GM13976 (cell line): ENCODE results near the gene RNF112.

Source experiments
- DNase-seq: peaks from one replicate; pipeline ENCODE4 v3.0.0; 2012; ENCODE audit warnings: low spot score
- CTCF ChIP-seq: IDR thresholded peaks from 2 replicates; pipeline ENCODE4 v1.5.1; 2012; ENCODE audit warnings: borderline replicate concordance, mild to moderate bottlenecking; ENCODE audit not compliant: insufficient read depth; ENCODE audit errors: extremely low read depth, missing control alignments, control extremely low read depth
- in situ Hi-C: fragments of 300-500 bp; cut with MboI; formaldehyde crosslinking; loops from one replicate; pipeline ENCODE4 v1.12.0; 2022; ENCODE audit warnings: low sequenced_read_pairs, mixed read lengths, inconsistent platforms; ENCODE audit not compliant: unreplicated experiment

Gene RNF112

DNA sequence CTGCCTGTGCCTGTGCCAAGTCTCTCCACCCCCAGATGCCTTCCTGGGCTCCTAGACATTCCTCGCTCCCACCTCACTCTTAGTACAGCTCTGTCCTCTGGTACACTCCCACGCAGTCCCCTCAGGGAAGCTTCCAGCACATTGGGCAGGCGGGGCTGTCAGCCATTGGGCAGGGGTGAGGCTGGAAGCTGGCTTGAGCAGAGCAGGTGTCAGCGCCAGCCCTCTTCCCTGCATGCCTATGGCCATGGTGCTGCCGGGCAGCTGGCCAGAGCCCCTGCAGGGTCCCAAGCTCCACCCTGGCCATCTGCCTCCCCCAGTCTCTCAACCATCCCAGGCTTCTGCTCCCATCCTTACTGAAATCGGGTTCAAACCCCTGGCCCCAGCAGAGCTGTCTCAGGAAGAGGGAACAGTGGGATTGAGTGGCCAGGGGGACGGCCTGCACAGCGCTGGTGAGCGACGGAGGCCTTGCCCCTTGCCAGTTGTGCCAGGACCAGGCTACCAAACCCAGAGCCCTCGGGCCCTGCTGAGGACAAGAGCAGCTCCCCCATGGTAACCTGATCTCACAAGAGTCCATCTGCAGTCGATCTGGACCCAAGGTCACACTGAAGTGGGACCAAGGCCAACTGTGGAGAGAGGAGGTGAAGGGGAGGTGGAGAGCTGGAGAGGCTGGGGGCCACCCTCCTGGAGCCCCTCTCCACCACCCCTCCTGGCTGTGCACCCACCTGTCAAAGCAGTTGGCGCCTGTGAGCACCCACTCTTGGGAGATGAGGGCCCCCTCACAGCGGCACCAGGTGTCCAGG lies 46.1 kb upstream of the RNF112 start:
- no peak for DNase-seq
- in situ Hi-C loops = loop anchor here (10.0 kb wide), 2 partner anchors 90 to 400 kb away; no protein-coding TSS in a partner anchor
- no peak for TF ChIP-seq CTCF

DNA sequence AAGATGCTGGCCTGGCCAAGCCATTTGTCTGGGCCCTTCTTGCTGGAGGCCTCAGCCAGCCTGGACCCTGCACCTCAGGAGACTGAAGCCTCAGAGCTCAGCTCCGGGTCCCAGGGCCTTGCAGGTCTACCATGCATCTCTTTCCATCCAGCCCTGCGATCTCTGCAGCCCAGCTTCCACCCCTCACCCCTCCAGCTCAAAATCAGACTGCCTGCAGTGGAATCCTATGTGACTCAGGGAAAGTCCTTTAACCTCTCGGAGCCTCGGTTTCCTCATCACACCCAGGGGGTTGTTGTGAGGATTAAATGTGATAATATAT lies 45.6 kb upstream of the RNF112 start:
- in situ Hi-C loops = loop anchor here (10.0 kb wide), 2 partner anchors 89 to 399 kb away; no protein-coding TSS in a partner anchor
- no peak for DNase-seq
- no peak for TF ChIP-seq CTCF

- in situ Hi-C loops = loop anchor here (10.0 kb wide), 2 partner anchors 89 to 399 kb away; no protein-coding TSS in a partner anchor
- no peak for TF ChIP-seq CTCF
- no peak for DNase-seq
Observed at GRCh38 chr17:19365833-19366636, 45.0 kb upstream of the RNF112 start.

- in situ Hi-C loops = loop anchor here (10.0 kb wide), 2 partner anchors 88 to 398 kb away; no protein-coding TSS in a partner anchor
- no peak for DNase-seq
- no peak for TF ChIP-seq CTCF
Observed at GRCh38 chr17:19366637-19366972, 44.4 kb upstream of the RNF112 start.

GRCh38 chr17:19368229-19368628 lies 42.8 kb upstream of the RNF112 start:
- in situ Hi-C loops = loop anchor here (10.0 kb wide), 2 partner anchors 87 to 397 kb away; no protein-coding TSS in a partner anchor
- TF ChIP-seq CTCF = no peak
- no peak for DNase-seq

GRCh38 chr17:19369107-19369778 lies 41.8 kb upstream of the RNF112 start:
- TF ChIP-seq CTCF = no peak
- no peak for DNase-seq
- in situ Hi-C loops = loop anchor here (10.0 kb wide), 2 partner anchors 86 to 396 kb away; no protein-coding TSS in a partner anchor
